ENCODE data around the gene WNT3.

WNT3 gene

GRCh38 chr17:46727572-46728348 is 90.7 kb downstream of the WNT3 start:
- DNase-seq = no peak

GRCh38 chr17:46726206-46726605 is 92.3 kb downstream of the WNT3 start:
- DNase-seq = no peak

- no peak for DNase-seq
Measured at GRCh38 chr17:46722662-46723285, 95.7 kb downstream of the WNT3 start.

GRCh38 chr17:46720408-46720807 is 98.1 kb downstream of the WNT3 start:
- DNase-seq = no peak

- DNase-seq = no peak
Measured at GRCh38 chr17:46719891-46720290, 98.6 kb downstream of the WNT3 start.

GRCh38 chr17:46717999-46718398 is 100.5 kb downstream of the WNT3 start:
- DNase-seq = no peak

Measured in NCI-H1417 treated with DMSO at 0.1 percent for 48 hours (cell line).